Breast epithelium (tissue), 4 donors: ENCODE measurements around the gene CPAMD8. TPM values are rescaled to one million over a fixed set of nuclear protein-coding genes. Genes with fewer than 3 reads are reported as not detected.
"Not testable (repeated sequence)": the region's sequence is repeated elsewhere in the genome, so short reads cannot be mapped to it uniquely, and the experiment has no call there.

Source experiments
- DNase-seq, 2 donors: peaks; one replicate each; pipeline ENCODE4 v3.0.0-alpha.2; 2019; ENCODE audit warnings: low spot score in 2 of 2
- H3K27ac ChIP-seq, 2 donors: fragments of 200-600 bp; sonication (generic) in 1 of 2; one replicate each; pipeline ENCODE4 v1.5.1; 2016 to 2019; ENCODE audit warnings: mild to moderate bottlenecking in 1 of 2
- H3K27me3 ChIP-seq, 2 donors: fragments of 200-600 bp; sonication (generic) in 1 of 2; one replicate each; pipeline versions ENCODE4 v1.5.1 to v1.6.0; 2017 to 2019; ENCODE audit warnings: control low read depth in 1 of 2, mild to moderate bottlenecking in 1 of 2
- H3K36me3 ChIP-seq: fragments of 200-600 bp; one replicate; pipeline ENCODE4 v1.5.1; 2019
- H3K4me1 ChIP-seq, 2 donors: fragments of 200-600 bp; sonication (generic); one replicate each; pipeline ENCODE4 v1.5.1; 2016 to 2019; ENCODE audit warnings: control low read depth in 1 of 2
- H3K4me3 ChIP-seq, 3 donors: fragments of 200-600 bp; sonication (generic); 1 replicate in 2 of 3; 2 replicates in 1 of 3; pipeline ENCODE4 v1.5.1; 2016 to 2019; ENCODE audit warnings: mild to moderate bottlenecking in 3 of 3, moderate library complexity in 2 of 3
- H3K9me3 ChIP-seq, 2 donors: fragments of 200-600 bp; sonication (generic) in 1 of 2; one replicate each; pipeline ENCODE4 v1.5.1; 2016 to 2019; ENCODE audit warnings: control low read depth in 1 of 2
- POLR2A ChIP-seq: fragments of 450-650 bp; IDR thresholded peaks from one replicate; pipeline ENCODE4 v1.6.1; 2016; ENCODE audit warnings: antibody characterized with exemption, mild to moderate bottlenecking, moderate library complexity
- POLR2AphosphoS5 ChIP-seq, 3 donors: sonication (generic); formaldehyde crosslinking; IDR thresholded peaks; one replicate each; pipeline ENCODE4 v1.6.1; 2017; ENCODE audit warnings: antibody characterized with exemption in 3 of 3
- intact Hi-C: fragments of 100-400 bp; cut with DNase I; formaldehyde crosslinking; loops from one replicate; pipeline ENCODE4 v1.15.1; 2023; ENCODE audit warnings: low total_unique reads
- total RNA-seq, 3 donors: library from RNA; depleted of rRNA; stranded (reverse); fragments of >200 nt; gene quantifications; one replicate each; pipeline ENCODE4 v1.1.0, GENCODE V29; 2016
- TF ChIP-seq, protein P1 (sequence below), 3 donors: fragments of 450-650 bp; IDR thresholded peaks; one replicate each; pipeline ENCODE4 v1.5.1; 2016 to 2017; ENCODE audit warnings: antibody characterized with exemption in 3 of 3, mild to moderate bottlenecking in 3 of 3, moderate library complexity in 3 of 3

The CPAMD8 gene
- total RNA-seq, 3 donors from 2014 or later: 9.5 to 24.0 (median 20.2) TPM

DNA sequence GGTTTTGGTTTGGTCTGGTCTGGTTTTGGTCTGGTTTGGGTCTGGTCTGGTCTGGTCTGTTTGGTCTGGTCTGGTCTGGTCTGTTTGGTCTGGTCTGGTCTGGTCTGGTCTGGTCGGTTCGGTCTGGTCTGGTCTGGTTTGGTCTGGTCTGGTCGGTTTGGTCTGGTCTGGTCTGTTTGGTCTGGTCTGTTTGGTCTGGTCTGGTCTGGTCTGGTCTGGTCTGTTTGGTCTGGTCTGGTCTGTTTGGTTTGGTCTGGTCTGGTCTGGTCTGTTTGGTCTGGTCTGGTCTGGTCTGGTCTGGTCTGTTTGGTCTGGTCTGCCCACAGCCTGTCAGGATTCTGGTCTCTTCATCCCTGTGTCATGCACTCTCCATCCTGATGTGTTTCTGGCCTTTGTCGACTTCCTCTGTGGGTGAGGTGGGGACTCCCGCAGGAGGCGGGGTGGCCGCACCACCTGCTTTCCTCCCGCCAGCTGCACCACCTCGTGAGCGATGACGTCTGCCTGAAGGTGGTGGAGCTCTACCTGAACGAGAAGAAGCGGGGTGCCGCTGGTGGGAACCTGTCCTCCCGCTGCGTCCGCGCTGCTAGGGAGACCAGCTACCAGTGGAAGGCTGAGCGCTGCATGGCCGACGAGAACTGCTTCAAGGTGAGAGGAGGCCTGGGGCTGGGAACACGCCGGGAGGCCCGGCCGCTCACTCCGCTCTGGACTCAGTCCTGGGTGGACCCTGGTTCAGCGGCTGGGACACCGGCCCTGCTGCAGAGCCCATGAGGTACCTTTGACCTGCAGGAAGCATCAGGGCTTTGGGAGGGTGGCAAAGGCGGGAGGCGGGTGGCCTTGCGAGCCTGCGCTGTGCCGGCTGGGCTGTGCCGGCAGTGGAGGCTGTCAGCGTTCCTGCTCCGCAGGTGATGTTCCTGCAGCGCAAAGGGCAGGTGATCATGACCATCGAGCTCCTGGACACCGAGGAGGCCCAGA, 150.7 kb downstream of the CPAMD8 start:
- Histone ChIP-seq H3K4me1 (no peaks in the 10 kb centered on the region), H3K9me3 (peaks cover 0 to 2% of the 10 kb centered on the region in 2 donors), H3K4me3 (peak overlapping the region in 1 of 3 donors; percentile 2), H3K36me3 (peaks cover 12% of the 10 kb centered on the region), H3K27me3 (no peaks in the 10 kb centered on the region), H3K27ac (peak overlapping the region in 1 of 2 donors; percentile 51)
- intact Hi-C loops: no loop called here
- TF ChIP-seq POLR2AphosphoS5 (IDR thresholded peaks at IDR 0.05): peak in 1 of 3 donors; percentile 12
- TF ChIP-seq, protein P1, sequence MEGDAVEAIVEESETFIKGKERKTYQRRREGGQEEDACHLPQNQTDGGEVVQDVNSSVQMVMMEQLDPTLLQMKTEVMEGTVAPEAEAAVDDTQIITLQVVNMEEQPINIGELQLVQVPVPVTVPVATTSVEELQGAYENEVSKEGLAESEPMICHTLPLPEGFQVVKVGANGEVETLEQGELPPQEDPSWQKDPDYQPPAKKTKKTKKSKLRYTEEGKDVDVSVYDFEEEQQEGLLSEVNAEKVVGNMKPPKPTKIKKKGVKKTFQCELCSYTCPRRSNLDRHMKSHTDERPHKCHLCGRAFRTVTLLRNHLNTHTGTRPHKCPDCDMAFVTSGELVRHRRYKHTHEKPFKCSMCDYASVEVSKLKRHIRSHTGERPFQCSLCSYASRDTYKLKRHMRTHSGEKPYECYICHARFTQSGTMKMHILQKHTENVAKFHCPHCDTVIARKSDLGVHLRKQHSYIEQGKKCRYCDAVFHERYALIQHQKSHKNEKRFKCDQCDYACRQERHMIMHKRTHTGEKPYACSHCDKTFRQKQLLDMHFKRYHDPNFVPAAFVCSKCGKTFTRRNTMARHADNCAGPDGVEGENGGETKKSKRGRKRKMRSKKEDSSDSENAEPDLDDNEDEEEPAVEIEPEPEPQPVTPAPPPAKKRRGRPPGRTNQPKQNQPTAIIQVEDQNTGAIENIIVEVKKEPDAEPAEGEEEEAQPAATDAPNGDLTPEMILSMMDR (IDR thresholded peaks at IDR 0.05): no peak
- no peak for TF ChIP-seq POLR2A
- no peak for DNase-seq

DNA sequence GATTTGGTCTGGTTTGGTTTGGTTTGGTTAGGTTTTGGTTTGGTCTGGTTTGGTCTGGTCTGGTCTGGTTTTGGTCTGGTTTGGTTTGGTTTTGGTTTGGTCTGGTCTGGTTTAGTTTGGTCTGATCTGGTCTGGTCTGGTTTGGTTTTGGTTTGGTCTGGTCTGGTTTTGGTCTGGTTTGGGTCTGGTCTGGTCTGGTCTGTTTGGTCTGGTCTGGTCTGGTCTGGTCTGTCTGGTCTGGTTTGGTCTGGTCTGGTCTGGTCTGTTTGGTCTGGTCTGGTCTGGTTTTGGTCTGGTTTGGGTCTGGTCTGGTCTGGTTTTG, 151.7 kb downstream of the CPAMD8 start:
- peaks cover 14% of the 10 kb centered on the region for H3K36me3 ChIP-seq
- H3K4me1 ChIP-seq, intact Hi-C loops, H3K4me3 ChIP-seq, H3K9me3 ChIP-seq, H3K27me3 ChIP-seq, DNase-seq: not testable (repeated sequence)
- peak overlapping the region in 1 of 2 donors; percentile 51 for H3K27ac ChIP-seq

DNA sequence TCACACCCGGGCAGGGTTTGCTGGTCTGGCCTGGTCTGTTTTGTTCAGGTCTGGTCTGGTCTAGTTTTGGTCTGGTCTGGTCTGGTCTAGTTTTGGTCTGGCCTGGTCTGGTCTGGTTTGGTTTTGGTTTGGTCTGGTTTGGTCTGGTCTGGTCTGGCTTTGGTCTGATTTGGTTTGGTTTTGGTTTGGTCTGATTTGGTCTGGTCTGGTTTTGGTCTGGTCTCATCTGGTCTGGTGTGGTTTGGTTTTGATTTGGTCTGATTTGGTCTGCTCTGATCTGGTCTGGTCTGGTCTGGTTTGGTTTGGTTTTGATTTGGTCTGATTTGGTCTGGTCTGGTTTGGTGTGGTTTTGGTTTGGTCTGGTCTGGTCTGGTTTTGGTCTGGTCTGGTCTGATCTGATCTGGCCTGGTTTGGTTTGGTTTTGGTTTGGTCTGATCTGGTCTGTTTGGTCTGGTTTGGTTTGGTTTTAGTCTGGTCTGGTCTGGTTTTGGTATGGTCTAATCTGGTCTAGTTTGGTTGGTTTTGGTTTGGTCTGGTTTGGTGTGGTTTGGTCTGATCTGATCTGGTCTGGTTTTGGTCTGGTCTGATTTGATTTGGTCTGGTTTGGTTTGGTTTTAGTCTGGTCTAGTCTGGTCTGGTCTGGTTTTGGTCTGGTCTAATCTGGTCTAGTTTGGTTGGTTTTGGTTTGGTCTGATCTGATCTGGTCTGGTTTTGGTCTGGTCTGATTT, 152.2 kb downstream of the CPAMD8 start:
- H3K27ac ChIP-seq: peak overlapping the region in 1 of 2 donors; percentile 51
- intact Hi-C loops: no loop called here
- H3K9me3 ChIP-seq: no peaks in the 10 kb centered on the region
- H3K4me1 ChIP-seq: no peaks in the 10 kb centered on the region
- peaks cover 20% of the 10 kb centered on the region for H3K36me3 ChIP-seq
- no peak for TF ChIP-seq POLR2AphosphoS5 (IDR thresholded peaks at IDR 0.05)
- no peak for TF ChIP-seq POLR2A
- TF ChIP-seq, protein P1 (IDR thresholded peaks at IDR 0.05): no peak
- H3K4me3 ChIP-seq: no peak overlapping the region
- no peak for DNase-seq
- H3K27me3 ChIP-seq: no peaks in the 10 kb centered on the region

DNA sequence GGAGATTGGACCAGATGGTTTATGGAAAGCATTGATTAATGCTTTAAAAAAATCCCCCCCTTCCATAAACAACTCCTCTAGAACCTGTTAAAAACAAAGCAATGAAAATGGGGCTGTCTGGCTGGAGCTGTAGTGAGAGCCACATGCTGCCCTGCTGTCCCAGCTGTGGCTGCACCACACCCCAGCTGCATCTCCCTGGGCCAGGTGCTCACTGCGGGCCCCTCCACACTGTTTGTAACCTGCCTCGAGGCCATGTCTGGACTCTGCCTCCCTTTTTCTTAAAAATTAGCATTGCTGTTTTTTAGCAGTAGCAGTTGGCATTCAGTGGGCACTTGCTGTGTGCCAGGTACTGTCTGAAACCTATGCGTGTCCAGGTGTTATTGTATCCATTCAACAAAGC, 153.0 kb downstream of the CPAMD8 start:
- H3K27ac ChIP-seq: peak overlapping the region in 1 of 2 donors; percentile 71
- no peaks in the 10 kb centered on the region for H3K27me3 ChIP-seq

DNA sequence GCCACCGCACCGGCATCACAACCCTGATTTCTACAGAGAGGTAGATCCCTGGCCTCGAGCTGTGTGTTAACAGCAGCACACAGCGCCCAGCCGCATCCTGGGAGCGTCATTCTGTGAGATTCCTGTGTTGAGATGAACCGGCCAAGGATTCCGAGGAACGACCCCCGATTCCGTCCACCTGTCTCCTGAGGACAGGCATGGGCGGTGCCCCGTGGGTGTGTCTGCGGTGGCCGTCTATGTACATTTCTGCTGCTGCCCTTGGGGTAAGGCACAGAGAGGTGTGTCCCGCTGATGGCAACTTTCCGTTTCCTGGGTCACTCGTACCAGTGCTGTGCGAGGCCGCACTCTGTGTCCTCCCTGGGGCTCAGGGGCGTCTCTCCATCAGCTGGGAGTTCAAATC, 153.9 kb downstream of the CPAMD8 start:
- DNase-seq: no peak
- peaks cover 21% of the 10 kb centered on the region for H3K36me3 ChIP-seq
- H3K27ac ChIP-seq: peak overlapping the region in 1 of 2 donors; percentile 71

More for the DNA sequence above, 153.0 kb downstream of the CPAMD8 start:
- DNase-seq: no peak
- intact Hi-C loops: no loop called here
- no peaks in the 10 kb centered on the region for H3K9me3 ChIP-seq
- peaks cover 21% of the 10 kb centered on the region for H3K36me3 ChIP-seq
- no peak overlapping the region for H3K4me3 ChIP-seq
- no peak for TF ChIP-seq POLR2A
- TF ChIP-seq, protein P1 (IDR thresholded peaks at IDR 0.05): no peak
- H3K4me1 ChIP-seq: no peaks in the 10 kb centered on the region

More for the DNA sequence above, 153.9 kb downstream of the CPAMD8 start:
- no peak for TF ChIP-seq POLR2A
- no peak for TF ChIP-seq POLR2AphosphoS5 (IDR thresholded peaks at IDR 0.05)
- TF ChIP-seq, protein P1 (IDR thresholded peaks at IDR 0.05): no peak
- H3K27me3 ChIP-seq: no peaks in the 10 kb centered on the region
- no peaks in the 10 kb centered on the region for H3K4me1 ChIP-seq
- intact Hi-C loops: no loop called here
- H3K4me3 ChIP-seq: no peak overlapping the region
- no peaks in the 10 kb centered on the region for H3K9me3 ChIP-seq
